K562 (cell line): Measurements from ENCODE around the gene LIN9. TPM values are rescaled to one million over a fixed set of nuclear protein-coding genes. Genes with fewer than 3 reads are reported as not detected.

Experiments used
- ARID4B ChIP-seq: sonication (generic); formaldehyde crosslinking; IDR thresholded peaks from 2 replicates; pipeline ENCODE4 v1.8.0; 2022; ENCODE audit warnings: mild to moderate bottlenecking, missing genetic modification reagents
- GATA2 ChIP-seq: sonication (generic); formaldehyde crosslinking; IDR thresholded peaks from 2 replicates; pipeline ENCODE4 v1.4.0; 2020; ENCODE audit warnings: mild to moderate bottlenecking, missing genetic modification reagents
- HMGN3 ChIP-seq: IDR thresholded peaks from 2 replicates; pipeline ENCODE4 v1.6.1; 2011; ENCODE audit warnings: borderline replicate concordance, low read depth, mild to moderate bottlenecking, mixed read lengths, low read length; ENCODE audit not compliant: insufficient read length; ENCODE audit errors: extremely low read depth
- PATZ1 ChIP-seq: fragments of 250-450 bp; sonication (Bioruptor Pico); IDR thresholded peaks from 2 replicates; pipeline ENCODE4 v1.5.0; 2020; ENCODE audit warnings: mild to moderate bottlenecking, borderline replicate concordance
- POLR2AphosphoS5 ChIP-seq: IDR thresholded peaks from 2 replicates; pipeline ENCODE4 v1.6.1; 2011; ENCODE audit warnings: mild to moderate bottlenecking, low read depth, low read length, moderate library complexity; ENCODE audit not compliant: control insufficient read depth, insufficient read depth
- polyA plus RNA-seq, 8 experiments: library from polyadenylated mRNA; depleted of rRNA in 4 of 8; stranded (reverse) in 5 of 8; unstranded in 3 of 8; fragments of >200 nt; fragmentation: Nextera tagmentation in 2 of 8; fragmentation: Illumina TruSeq in 1 of 8; extraction: Ambion mirVana in 2 of 8; extraction: Trizol in 1 of 8; gene quantifications; 2 replicates each; pipeline versions ENCODE4 v1.2.1 to v1.2.3, GENCODE V29; 2011 to 2014; ENCODE audit warnings: inconsistent platforms in 1 of 8, missing spikeins in 1 of 8
- total RNA-seq, 7 experiments: library from RNA; depleted of rRNA in 6 of 7; stranded (reverse); fragments of >200 nt in 6 of 7; fragmentation: Illumina TruSeq in 2 of 7; extraction: Trizol in 2 of 7; gene quantifications; 2 replicates each; pipeline versions ENCODE4 v1.2.1 to v1.2.3, GENCODE V29; 2011 to 2021; ENCODE audit warnings: low replicate concordance in 1 of 7
- TF ChIP-seq, protein P1 (sequence below): fragments of 450-650 bp; formaldehyde crosslinking; IDR thresholded peaks from 2 replicates; pipeline ENCODE4 v1.4.0; 2022; ENCODE audit warnings: mild to moderate bottlenecking, moderate library complexity
- TF ChIP-seq, protein P2 (sequence below): fragments of 450-650 bp; IDR thresholded peaks from 2 replicates; pipeline ENCODE4 v1.6.1; 2016; ENCODE audit warnings: low read depth

LIN9 gene
- total and polyA plus RNA-seq, 9 of the 15 experiments (the other 6 are each of a cell fraction or from before 2014, with no cell fraction given), result 18.8 to 33.0 (median 25.5) TPM

- no peak for TF ChIP-seq POLR2AphosphoS5
- no peak for TF ChIP-seq PATZ1
- TF ChIP-seq, protein P1, sequence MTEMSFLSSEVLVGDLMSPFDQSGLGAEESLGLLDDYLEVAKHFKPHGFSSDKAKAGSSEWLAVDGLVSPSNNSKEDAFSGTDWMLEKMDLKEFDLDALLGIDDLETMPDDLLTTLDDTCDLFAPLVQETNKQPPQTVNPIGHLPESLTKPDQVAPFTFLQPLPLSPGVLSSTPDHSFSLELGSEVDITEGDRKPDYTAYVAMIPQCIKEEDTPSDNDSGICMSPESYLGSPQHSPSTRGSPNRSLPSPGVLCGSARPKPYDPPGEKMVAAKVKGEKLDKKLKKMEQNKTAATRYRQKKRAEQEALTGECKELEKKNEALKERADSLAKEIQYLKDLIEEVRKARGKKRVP (CRISPR knock-in tag), result no peak
- no peak for TF ChIP-seq GATA2
- no peak for TF ChIP-seq HMGN3
- TF ChIP-seq ARID4B (CRISPR knock-in tag), result no peak; the same call in 1 of the 2 replicates
- TF ChIP-seq, protein P2, sequence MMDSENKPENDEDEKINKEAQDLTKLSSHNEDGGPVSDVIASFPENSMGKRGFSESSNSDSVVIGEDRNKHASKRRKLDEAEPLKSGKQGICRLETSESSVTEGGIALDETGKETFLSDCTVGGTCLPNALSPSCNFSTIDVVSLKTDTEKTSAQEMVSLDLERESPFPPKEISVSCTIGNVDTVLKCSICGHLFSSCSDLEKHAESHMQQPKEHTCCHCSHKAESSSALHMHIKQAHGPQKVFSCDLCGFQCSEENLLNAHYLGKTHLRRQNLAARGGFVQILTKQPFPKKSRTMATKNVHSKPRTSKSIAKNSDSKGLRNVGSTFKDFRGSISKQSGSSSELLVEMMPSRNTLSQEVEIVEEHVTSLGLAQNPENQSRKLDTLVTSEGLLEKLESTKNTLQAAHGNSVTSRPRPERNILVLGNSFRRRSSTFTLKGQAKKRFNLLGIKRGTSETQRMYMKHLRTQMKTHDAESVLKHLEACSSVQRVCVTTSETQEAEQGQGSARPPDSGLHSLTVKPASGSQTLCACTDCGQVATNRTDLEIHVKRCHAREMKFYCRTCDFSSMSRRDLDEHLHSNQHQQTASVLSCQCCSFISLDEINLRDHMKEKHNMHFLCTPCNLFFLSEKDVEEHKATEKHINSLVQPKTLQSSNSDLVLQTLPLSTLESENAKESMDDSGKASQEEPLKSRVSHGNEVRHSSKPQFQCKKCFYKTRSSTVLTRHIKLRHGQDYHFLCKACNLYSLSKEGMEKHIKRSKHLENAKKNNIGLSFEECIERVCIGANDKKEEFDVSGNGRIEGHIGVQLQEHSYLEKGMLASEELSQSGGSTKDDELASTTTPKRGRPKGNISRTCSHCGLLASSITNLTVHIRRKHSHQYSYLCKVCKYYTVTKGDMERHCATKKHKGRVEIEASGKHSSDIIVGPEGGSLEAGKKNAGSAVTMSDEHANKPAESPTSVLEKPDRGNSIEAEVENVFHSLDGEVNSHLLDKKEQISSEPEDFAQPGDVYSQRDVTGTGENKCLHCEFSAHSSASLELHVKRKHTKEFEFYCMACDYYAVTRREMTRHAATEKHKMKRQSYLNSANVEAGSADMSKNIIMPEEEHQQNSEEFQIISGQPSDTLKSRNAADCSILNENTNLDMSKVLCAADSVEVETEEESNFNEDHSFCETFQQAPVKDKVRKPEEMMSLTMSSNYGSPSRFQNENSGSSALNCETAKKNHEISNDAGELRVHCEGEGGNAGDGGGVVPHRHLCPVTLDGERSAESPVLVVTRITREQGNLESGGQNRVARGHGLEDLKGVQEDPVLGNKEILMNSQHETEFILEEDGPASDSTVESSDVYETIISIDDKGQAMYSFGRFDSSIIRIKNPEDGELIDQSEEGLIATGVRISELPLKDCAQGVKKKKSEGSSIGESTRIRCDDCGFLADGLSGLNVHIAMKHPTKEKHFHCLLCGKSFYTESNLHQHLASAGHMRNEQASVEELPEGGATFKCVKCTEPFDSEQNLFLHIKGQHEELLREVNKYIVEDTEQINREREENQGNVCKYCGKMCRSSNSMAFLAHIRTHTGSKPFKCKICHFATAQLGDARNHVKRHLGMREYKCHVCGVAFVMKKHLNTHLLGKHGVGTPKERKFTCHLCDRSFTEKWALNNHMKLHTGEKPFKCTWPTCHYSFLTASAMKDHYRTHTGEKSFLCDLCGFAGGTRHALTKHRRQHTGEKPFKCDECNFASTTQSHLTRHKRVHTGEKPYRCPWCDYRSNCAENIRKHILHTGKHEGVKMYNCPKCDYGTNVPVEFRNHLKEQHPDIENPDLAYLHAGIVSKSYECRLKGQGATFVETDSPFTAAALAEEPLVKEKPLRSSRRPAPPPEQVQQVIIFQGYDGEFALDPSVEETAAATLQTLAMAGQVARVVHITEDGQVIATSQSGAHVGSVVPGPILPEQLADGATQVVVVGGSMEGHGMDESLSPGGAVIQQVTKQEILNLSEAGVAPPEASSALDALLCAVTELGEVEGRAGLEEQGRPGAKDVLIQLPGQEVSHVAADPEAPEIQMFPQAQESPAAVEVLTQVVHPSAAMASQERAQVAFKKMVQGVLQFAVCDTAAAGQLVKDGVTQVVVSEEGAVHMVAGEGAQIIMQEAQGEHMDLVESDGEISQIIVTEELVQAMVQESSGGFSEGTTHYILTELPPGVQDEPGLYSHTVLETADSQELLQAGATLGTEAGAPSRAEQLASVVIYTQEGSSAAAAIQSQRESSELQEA, result no peak
Observed at GRCh38 chr1:226309398-226310244, 657 bp upstream of the LIN9 start (continued).
